ENCODE measurements around the gene EEF1G. TPM values are rescaled to one million over a fixed set of nuclear protein-coding genes. Genes with fewer than 3 reads are reported as not detected.

The EEF1G gene
- total and polyA plus RNA-seq, 9 of the 15 experiments (the other 6 are each of a cell fraction or from before 2014, with no cell fraction given), result 985 to 2,349 (median 2,035) TPM

DNA sequence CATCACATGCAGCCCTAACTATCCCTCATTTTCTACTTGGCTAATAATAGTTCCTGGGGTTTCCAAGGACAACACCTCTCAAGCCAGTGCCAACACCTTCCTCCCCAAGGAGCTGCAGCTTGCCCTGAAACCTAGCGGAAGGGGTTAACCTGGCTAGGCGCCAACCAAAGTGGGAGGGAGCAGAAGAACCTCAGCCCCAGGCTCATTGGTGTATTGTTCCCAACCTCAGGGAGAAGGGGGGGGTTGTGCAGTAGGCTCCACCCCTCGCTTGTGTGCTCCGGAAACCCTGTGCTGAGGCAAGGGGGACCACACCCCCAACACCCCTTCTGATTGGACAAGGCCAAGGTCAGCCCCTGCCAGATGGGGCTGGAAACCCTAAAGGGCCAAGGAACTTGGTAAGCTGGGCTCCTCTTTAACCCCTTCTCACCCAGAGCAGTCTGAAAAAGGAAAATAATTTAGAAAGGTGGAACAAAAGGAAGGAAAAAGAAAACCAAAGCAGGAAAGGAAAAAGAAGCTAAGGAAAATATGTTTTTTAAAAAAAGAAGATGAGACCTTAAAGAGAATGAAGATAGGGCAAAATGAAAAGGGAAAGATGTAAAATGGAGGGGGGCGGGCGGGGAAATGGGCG, 25.5 kb upstream of the EEF1G start (continued):
- TF ChIP-seq, protein P1, sequence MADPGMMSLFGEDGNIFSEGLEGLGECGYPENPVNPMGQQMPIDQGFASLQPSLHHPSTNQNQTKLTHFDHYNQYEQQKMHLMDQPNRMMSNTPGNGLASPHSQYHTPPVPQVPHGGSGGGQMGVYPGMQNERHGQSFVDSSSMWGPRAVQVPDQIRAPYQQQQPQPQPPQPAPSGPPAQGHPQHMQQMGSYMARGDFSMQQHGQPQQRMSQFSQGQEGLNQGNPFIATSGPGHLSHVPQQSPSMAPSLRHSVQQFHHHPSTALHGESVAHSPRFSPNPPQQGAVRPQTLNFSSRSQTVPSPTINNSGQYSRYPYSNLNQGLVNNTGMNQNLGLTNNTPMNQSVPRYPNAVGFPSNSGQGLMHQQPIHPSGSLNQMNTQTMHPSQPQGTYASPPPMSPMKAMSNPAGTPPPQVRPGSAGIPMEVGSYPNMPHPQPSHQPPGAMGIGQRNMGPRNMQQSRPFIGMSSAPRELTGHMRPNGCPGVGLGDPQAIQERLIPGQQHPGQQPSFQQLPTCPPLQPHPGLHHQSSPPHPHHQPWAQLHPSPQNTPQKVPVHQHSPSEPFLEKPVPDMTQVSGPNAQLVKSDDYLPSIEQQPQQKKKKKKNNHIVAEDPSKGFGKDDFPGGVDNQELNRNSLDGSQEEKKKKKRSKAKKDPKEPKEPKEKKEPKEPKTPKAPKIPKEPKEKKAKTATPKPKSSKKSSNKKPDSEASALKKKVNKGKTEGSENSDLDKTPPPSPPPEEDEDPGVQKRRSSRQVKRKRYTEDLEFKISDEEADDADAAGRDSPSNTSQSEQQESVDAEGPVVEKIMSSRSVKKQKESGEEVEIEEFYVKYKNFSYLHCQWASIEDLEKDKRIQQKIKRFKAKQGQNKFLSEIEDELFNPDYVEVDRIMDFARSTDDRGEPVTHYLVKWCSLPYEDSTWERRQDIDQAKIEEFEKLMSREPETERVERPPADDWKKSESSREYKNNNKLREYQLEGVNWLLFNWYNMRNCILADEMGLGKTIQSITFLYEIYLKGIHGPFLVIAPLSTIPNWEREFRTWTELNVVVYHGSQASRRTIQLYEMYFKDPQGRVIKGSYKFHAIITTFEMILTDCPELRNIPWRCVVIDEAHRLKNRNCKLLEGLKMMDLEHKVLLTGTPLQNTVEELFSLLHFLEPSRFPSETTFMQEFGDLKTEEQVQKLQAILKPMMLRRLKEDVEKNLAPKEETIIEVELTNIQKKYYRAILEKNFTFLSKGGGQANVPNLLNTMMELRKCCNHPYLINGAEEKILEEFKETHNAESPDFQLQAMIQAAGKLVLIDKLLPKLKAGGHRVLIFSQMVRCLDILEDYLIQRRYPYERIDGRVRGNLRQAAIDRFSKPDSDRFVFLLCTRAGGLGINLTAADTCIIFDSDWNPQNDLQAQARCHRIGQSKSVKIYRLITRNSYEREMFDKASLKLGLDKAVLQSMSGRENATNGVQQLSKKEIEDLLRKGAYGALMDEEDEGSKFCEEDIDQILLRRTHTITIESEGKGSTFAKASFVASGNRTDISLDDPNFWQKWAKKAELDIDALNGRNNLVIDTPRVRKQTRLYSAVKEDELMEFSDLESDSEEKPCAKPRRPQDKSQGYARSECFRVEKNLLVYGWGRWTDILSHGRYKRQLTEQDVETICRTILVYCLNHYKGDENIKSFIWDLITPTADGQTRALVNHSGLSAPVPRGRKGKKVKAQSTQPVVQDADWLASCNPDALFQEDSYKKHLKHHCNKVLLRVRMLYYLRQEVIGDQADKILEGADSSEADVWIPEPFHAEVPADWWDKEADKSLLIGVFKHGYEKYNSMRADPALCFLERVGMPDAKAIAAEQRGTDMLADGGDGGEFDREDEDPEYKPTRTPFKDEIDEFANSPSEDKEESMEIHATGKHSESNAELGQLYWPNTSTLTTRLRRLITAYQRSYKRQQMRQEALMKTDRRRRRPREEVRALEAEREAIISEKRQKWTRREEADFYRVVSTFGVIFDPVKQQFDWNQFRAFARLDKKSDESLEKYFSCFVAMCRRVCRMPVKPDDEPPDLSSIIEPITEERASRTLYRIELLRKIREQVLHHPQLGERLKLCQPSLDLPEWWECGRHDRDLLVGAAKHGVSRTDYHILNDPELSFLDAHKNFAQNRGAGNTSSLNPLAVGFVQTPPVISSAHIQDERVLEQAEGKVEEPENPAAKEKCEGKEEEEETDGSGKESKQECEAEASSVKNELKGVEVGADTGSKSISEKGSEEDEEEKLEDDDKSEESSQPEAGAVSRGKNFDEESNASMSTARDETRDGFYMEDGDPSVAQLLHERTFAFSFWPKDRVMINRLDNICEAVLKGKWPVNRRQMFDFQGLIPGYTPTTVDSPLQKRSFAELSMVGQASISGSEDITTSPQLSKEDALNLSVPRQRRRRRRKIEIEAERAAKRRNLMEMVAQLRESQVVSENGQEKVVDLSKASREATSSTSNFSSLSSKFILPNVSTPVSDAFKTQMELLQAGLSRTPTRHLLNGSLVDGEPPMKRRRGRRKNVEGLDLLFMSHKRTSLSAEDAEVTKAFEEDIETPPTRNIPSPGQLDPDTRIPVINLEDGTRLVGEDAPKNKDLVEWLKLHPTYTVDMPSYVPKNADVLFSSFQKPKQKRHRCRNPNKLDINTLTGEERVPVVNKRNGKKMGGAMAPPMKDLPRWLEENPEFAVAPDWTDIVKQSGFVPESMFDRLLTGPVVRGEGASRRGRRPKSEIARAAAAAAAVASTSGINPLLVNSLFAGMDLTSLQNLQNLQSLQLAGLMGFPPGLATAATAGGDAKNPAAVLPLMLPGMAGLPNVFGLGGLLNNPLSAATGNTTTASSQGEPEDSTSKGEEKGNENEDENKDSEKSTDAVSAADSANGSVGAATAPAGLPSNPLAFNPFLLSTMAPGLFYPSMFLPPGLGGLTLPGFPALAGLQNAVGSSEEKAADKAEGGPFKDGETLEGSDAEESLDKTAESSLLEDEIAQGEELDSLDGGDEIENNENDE (IDR thresholded peaks at IDR 0.05; ENCODE audit: low read depth, low read length), result no peak
- TF ChIP-seq ZBTB7A (IDR thresholded peaks at IDR 0.05; ENCODE audit: borderline replicate concordance, control insufficient read depth, low read depth, low read length), result peak; percentile 47; the same call in 1 of the 2 replicates
- TF ChIP-seq, protein P2, sequence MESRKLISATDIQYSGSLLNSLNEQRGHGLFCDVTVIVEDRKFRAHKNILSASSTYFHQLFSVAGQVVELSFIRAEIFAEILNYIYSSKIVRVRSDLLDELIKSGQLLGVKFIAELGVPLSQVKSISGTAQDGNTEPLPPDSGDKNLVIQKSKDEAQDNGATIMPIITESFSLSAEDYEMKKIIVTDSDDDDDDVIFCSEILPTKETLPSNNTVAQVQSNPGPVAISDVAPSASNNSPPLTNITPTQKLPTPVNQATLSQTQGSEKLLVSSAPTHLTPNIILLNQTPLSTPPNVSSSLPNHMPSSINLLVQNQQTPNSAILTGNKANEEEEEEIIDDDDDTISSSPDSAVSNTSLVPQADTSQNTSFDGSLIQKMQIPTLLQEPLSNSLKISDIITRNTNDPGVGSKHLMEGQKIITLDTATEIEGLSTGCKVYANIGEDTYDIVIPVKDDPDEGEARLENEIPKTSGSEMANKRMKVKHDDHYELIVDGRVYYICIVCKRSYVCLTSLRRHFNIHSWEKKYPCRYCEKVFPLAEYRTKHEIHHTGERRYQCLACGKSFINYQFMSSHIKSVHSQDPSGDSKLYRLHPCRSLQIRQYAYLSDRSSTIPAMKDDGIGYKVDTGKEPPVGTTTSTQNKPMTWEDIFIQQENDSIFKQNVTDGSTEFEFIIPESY (CRISPR knock-in tag; IDR thresholded peaks at IDR 0.05), result no peak
- TF ChIP-seq ZNF778 (CRISPR knock-in tag; IDR thresholded peaks at IDR 0.05), result no peak
- TF ChIP-seq HOXB6 (CRISPR knock-in tag; IDR thresholded peaks at IDR 0.05; ENCODE audit: borderline replicate concordance), result no peak
- peak; percentile 78 for TF ChIP-seq NFIX (CRISPR knock-in tag; IDR thresholded peaks at IDR 0.05; ENCODE audit: low read depth)
- TF ChIP-seq, protein P3, sequence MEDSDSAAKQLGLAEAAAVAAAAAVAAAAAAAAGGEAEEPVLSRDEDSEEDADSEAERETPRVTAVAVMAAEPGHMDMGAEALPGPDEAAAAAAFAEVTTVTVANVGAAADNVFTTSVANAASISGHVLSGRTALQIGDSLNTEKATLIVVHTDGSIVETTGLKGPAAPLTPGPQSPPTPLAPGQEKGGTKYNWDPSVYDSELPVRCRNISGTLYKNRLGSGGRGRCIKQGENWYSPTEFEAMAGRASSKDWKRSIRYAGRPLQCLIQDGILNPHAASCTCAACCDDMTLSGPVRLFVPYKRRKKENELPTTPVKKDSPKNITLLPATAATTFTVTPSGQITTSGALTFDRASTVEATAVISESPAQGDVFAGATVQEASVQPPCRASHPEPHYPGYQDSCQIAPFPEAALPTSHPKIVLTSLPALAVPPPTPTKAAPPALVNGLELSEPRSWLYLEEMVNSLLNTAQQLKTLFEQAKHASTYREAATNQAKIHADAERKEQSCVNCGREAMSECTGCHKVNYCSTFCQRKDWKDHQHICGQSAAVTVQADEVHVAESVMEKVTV (CRISPR knock-in tag; IDR thresholded peaks at IDR 0.05), result no peak
- TF ChIP-seq TEAD2 (tag; IDR thresholded peaks at IDR 0.05), result no peak
- no peak for TF ChIP-seq CREBBP (IDR thresholded peaks at IDR 0.05; ENCODE audit: low read depth, low read length)
- no peak for TF ChIP-seq ZNF79 (CRISPR knock-in tag; IDR thresholded peaks at IDR 0.05; ENCODE audit: low read depth)
- peak; percentile 17; the same call in 1 of the 2 replicates for TF ChIP-seq ZEB2 (IDR thresholded peaks at IDR 0.05)

All from K562 (cell line).